WTC11 (cell line): Measurements from ENCODE around the gene CFAP90. TPM values are rescaled to one million over a fixed set of nuclear protein-coding genes. Genes with fewer than 3 reads are reported as not detected.
A peak's percentile ranks its signal among the peaks of the same experiment; 100 is the strongest.

ENCODE experiments used
- ATAC-seq: fragments of 200-7000 bp; cut with Tn5 transposase; 2 replicates; pipeline ENCODE4 v1.10.0; 2021; ENCODE audit warnings: mild to moderate bottlenecking, moderate library complexity
- CTCF ChIA-PET: fragments of 300-600 bp; sonication (Branson Sonifier 250); formaldehyde crosslinking; loops from one replicate; lab custom pipeline; 2021; ENCODE audit warnings: antibody characterized with exemption; lab: Charles Lee
- POLR2A ChIA-PET: fragments of 350-600 bp; sonication (Branson Sonifier 250); formaldehyde crosslinking; loops from one replicate; lab custom pipeline; 2021; ENCODE audit warnings: antibody characterized with exemption; lab: Charles Lee
- DNase-seq: peaks from one replicate; pipeline ENCODE4 v3.0.0; 2021; ENCODE audit warnings: low spot score
- H3K27ac Mint-ChIP-seq: 2 replicates; pipeline ENCODE4 v1.8.0; 2021; ENCODE audit warnings: mixed read lengths
- H3K27me3 Mint-ChIP-seq: 2 replicates; pipeline ENCODE4 v1.8.0; 2021; ENCODE audit warnings: low read depth, mild to moderate bottlenecking, moderate library complexity, mixed read lengths
- H3K36me3 Mint-ChIP-seq: 2 replicates; pipeline ENCODE4 v1.8.0; 2021; ENCODE audit warnings: mixed read lengths
- H3K4me1 Mint-ChIP-seq: 2 replicates; pipeline ENCODE4 v1.8.0; 2022; ENCODE audit warnings: mixed read lengths
- H3K4me3 Mint-ChIP-seq: 2 replicates; pipeline ENCODE4 v1.8.0; 2021; ENCODE audit warnings: mild to moderate bottlenecking, moderate library complexity, mixed read lengths
- H3K9me3 Mint-ChIP-seq: 2 replicates; pipeline ENCODE4 v1.8.0; 2021; ENCODE audit warnings: mixed read lengths
- ATF2 ChIP-seq: sonication (generic); formaldehyde crosslinking; IDR thresholded peaks from 2 replicates; pipeline ENCODE4 v1.8.1; 2022; ENCODE audit warnings: low read depth, missing genetic modification reagents, borderline replicate concordance
- ETV6 ChIP-seq: sonication (generic); formaldehyde crosslinking; IDR thresholded peaks from 2 replicates; pipeline ENCODE4 v1.8.1; 2022; ENCODE audit warnings: mild to moderate bottlenecking, missing genetic modification reagents
- IRF2 ChIP-seq: sonication (generic); formaldehyde crosslinking; IDR thresholded peaks from 2 replicates; pipeline ENCODE4 v1.8.0; 2022; ENCODE audit warnings: low read depth, missing genetic modification reagents, borderline replicate concordance
- JUN ChIP-seq: sonication (generic); formaldehyde crosslinking; IDR thresholded peaks from 2 replicates; pipeline ENCODE4 v1.8.0; 2023; ENCODE audit warnings: mild to moderate bottlenecking, missing genetic modification reagents
- MXD4 ChIP-seq: fragments of 250-450 bp; sonication (Bioruptor Pico); IDR thresholded peaks from 2 replicates; pipeline ENCODE4 v1.8.0; 2021; ENCODE audit warnings: mild to moderate bottlenecking, moderate library complexity, borderline replicate concordance
- NFE2L1 ChIP-seq: sonication (generic); formaldehyde crosslinking; IDR thresholded peaks from 2 replicates; pipeline ENCODE4 v1.8.1; 2023; ENCODE audit warnings: missing genetic modification reagents
- NFYB ChIP-seq: sonication (generic); formaldehyde crosslinking; conservative IDR thresholded peaks from 2 replicates; pipeline ENCODE4 v1.8.0; 2022; ENCODE audit warnings: low read depth, missing genetic modification reagents
- PRDM15 ChIP-seq: sonication (generic); formaldehyde crosslinking; IDR thresholded peaks from 2 replicates; pipeline ENCODE4 v1.8.0; 2022; ENCODE audit warnings: missing genetic modification reagents
- PRRX2 ChIP-seq: fragments of 250-450 bp; sonication (Bioruptor Pico); IDR thresholded peaks from 2 replicates; pipeline ENCODE4 v1.8.0; 2021; ENCODE audit warnings: mild to moderate bottlenecking
- SMAD4 ChIP-seq: sonication (generic); formaldehyde crosslinking; IDR thresholded peaks from 2 replicates; pipeline ENCODE4 v1.8.0; 2022; ENCODE audit warnings: mild to moderate bottlenecking, missing genetic modification reagents
- STAT6 ChIP-seq: sonication (generic); formaldehyde crosslinking; conservative IDR thresholded peaks from 2 replicates; pipeline ENCODE4 v1.8.1; 2023; ENCODE audit warnings: mild to moderate bottlenecking, low read depth, missing genetic modification reagents, moderate library complexity
- TEAD1 ChIP-seq: sonication (generic); formaldehyde crosslinking; IDR thresholded peaks from 2 replicates; pipeline ENCODE4 v1.8.0; 2022; ENCODE audit warnings: mild to moderate bottlenecking, missing genetic modification reagents
- ZMAT4 ChIP-seq: fragments of 250-450 bp; sonication (Bioruptor Pico); IDR thresholded peaks from 2 replicates; pipeline ENCODE4 v1.9.0; 2021; ENCODE audit warnings: mild to moderate bottlenecking
- ZNF232 ChIP-seq: sonication (generic); formaldehyde crosslinking; IDR thresholded peaks from 2 replicates; pipeline ENCODE4 v1.8.0; 2022; ENCODE audit warnings: mild to moderate bottlenecking, missing genetic modification reagents
- ZNF416 ChIP-seq: fragments of 250-450 bp; sonication (Bioruptor Pico); IDR thresholded peaks from 2 replicates; pipeline ENCODE4 v1.9.0; 2021; ENCODE audit warnings: mild to moderate bottlenecking, inconsistent platforms
- ZNF423 ChIP-seq: fragments of 250-450 bp; sonication (Bioruptor Pico); IDR thresholded peaks from 2 replicates; pipeline ENCODE4 v2.1.2; 2022; ENCODE audit warnings: mild to moderate bottlenecking, moderate library complexity
- ZNF425 ChIP-seq: fragments of 250-450 bp; sonication (Bioruptor Pico); conservative IDR thresholded peaks from 2 replicates; pipeline ENCODE4 v1.9.0; 2021; ENCODE audit warnings: mild to moderate bottlenecking
- ZSCAN18 ChIP-seq: fragments of 250-450 bp; sonication (Bioruptor Pico); IDR thresholded peaks from 2 replicates; pipeline ENCODE4 v2.1.2; 2022; ENCODE audit warnings: mild to moderate bottlenecking, moderate library complexity
- total RNA-seq: library from RNA; stranded (reverse); gene quantifications from 3 replicates; pipeline ENCODE4 v1.2.3, GENCODE V29; 2021

Gene CFAP90
- total RNA-seq, 1 experiment from 2014 or later = 0.33 TPM

DNA sequence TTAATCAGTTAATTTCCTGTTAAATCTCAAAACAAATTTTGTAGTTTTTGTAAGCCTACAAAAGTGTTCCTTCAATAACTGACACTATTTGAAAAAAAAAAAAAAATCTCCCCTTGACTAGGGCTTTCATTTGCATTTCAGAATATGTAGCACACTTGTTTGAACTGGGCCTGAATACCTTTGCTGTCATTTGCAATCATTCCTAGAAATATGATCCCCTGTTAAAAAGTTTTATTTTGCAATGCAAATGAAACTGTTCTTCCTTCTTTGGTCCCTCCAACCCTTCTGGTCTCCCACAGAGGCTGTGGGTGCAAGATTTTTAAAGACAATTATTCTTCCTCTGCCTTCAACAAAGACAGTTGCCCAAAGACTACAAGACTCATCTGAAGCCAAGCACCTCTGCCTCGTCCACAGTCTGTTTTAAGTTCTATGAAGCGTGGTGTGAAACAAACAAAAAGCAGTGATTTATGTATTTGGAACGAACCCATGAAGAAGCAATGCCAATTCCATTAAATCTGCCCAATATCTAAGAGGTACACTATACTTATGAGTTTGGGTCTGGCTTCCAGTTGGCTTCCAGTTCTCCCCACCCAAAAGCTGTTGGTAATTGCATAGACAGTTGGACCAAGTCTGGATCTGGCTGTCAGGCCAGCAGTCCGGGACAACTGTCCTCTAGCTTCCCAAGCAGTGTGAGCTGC, 66.1 kb downstream of the CFAP90 start:
- DNase-seq = no peak
- Mint-ChIP-seq H3K9me3 (no peaks in the 10 kb centered on the region), H3K4me3 (peak overlapping the region; percentile 34), H3K27me3 (no peaks in the 10 kb centered on the region), H3K4me1 (peaks cover 66% of the 10 kb centered on the region), H3K27ac (peak overlapping the region; percentile 51), H3K36me3 (peaks cover 57% of the 10 kb centered on the region)
- ChIA-PET POLR2A (no interaction called here), CTCF (interaction anchor here (1.1 kb wide), 1 partner anchor 23 kb away, joined by 3 read pairs; no protein-coding TSS in a partner anchor)
- TF ChIP-seq ZNF232 (CRISPR knock-in tag) (no peak), NFE2L1 (CRISPR knock-in tag) (no peak), ZNF425 (no peak), ATF2 (no peak), ZSCAN18 (no peak)
- no peak for ATAC-seq

DNA sequence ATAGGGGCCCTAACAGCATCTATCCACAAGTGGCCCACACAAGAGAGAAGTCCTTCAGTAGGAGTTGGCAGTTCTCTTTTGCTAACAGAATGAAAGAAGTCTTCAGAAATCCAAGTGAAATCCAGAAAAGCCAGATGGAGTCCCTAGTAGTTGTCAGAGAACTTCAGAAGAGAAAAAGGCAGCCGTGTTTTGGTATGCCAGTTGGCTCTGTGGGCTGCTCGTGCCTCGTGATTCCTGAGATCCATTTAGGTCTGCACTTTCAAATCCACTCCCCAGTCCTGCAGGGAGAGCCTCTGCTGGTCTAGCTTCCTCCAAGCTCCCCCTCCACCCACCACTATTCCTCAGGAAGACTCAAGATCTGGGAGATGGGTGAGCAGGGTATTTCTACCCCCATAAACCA, 69.0 kb downstream of the CFAP90 start:
- Mint-ChIP-seq H3K27ac (peak overlapping the region; percentile 6), H3K36me3 (peaks cover 63% of the 10 kb centered on the region), H3K9me3 (no peaks in the 10 kb centered on the region), H3K27me3 (no peaks in the 10 kb centered on the region), H3K4me1 (peaks cover 55% of the 10 kb centered on the region), H3K4me3 (no peak overlapping the region)
- DNase-seq (no peak), ATAC-seq (no peak)
- TF ChIP-seq ETV6 (CRISPR knock-in tag) (no peak), ZMAT4 (CRISPR knock-in tag) (no peak), SMAD4 (CRISPR knock-in tag) (no peak), TEAD1 (CRISPR knock-in tag) (no peak), JUN (CRISPR knock-in tag) (no peak), STAT6 (CRISPR knock-in tag) (no peak), MXD4 (no peak), PRDM15 (no peak), ZNF423 (CRISPR knock-in tag) (no peak), IRF2 (no peak), ZNF416 (CRISPR knock-in tag) (no peak), NFYB (CRISPR knock-in tag) (no peak), PRRX2 (no peak)
- CTCF ChIA-PET = interaction anchor here (1.7 to 2.2 kb wide), 2 partner anchors 26 to 35 kb away, joined by 6 to 7 read pairs; no protein-coding TSS in a partner anchor
- POLR2A ChIA-PET = no interaction called here
